Psoas muscle (tissue), 8 donors: ENCODE results near the gene MZF1. TPM values are rescaled to one million over a fixed set of nuclear protein-coding genes. Genes with fewer than 3 reads are reported as not detected.

ENCODE experiments used
- ATAC-seq, 4 donors: fragments of 200-7000 bp; cut with Tn5 transposase; one replicate each; pipeline ENCODE4 v1.9.1; 2020; ENCODE audit warnings: moderate library complexity in 3 of 4, mild to moderate bottlenecking in 2 of 4
- DNase-seq, 2 donors: peaks; one replicate each; pipeline ENCODE4 v3.0.0-alpha.2; 2020
- H3K27ac ChIP-seq: fragments of 200-600 bp; one replicate; pipeline ENCODE4 v1.8.0; 2022
- H3K27me3 ChIP-seq, 3 donors: fragments of 200-600 bp in 1 of 3; one replicate each; pipeline versions ENCODE4 v1.6.1 to v1.8.0; 2013 to 2022; ENCODE audit warnings: low read length in 2 of 3, mild to moderate bottlenecking in 2 of 3, moderate library complexity in 1 of 3; ENCODE audit not compliant: insufficient read depth in 3 of 3
- H3K36me3 ChIP-seq, 2 donors: fragments of 200-600 bp in 1 of 2; one replicate each; pipeline versions ENCODE4 v1.6.1 to v1.8.0; 2013 to 2022; ENCODE audit warnings: low read depth in 1 of 2, mild to moderate bottlenecking in 1 of 2, moderate library complexity in 1 of 2; ENCODE audit not compliant: insufficient read depth in 1 of 2
- H3K4me1 ChIP-seq: fragments of 200-600 bp; one replicate; pipeline ENCODE4 v1.8.0; 2022
- H3K4me3 ChIP-seq: fragments of 200-600 bp; one replicate; pipeline ENCODE4 v1.8.0; 2022; ENCODE audit warnings: mild to moderate bottlenecking
- H3K9me3 ChIP-seq: fragments of 200-600 bp; one replicate; pipeline ENCODE4 v1.8.0; 2022
- WGBS, 3 donors: extraction: QIAGEN DNeasy Blood & Tissue Kit; methylation state at CpG; one replicate each; pipeline versions ENCODE4 v1.1.6 to v1.1.7; 2013; 5-methylcytosine and 5-hydroxymethylcytosine counted together
- intact Hi-C, 2 donors: fragments of 100-400 bp; cut with DNase I; formaldehyde crosslinking; loops; one replicate each; pipeline versions ENCODE4 v1.11.0 to v1.14.2; 2022
- polyA plus RNA-seq, 3 donors: library from polyadenylated mRNA; stranded (reverse); fragments of 200-250 nt; gene quantifications; one replicate each; pipeline ENCODE4 v1.2.3, GENCODE V29; 2013
- total RNA-seq, 4 donors: library from RNA; stranded (reverse); fragmentation: NEBNext Ultra II Directional in 2 of 4; extraction: Animal tissue kit (Norgen Biotek cat#: 25700) in 2 of 4; gene quantifications; one replicate each; pipeline versions ENCODE4 v1.2.1 to v1.2.4, GENCODE V29; 2021 to 2023
- TF ChIP-seq, protein P1 (sequence below): fragments of 200-600 bp; IDR thresholded peaks from one replicate; pipeline ENCODE4 v1.8.0; 2022; ENCODE audit warnings: antibody characterized with exemption
- donor health status: healthy with polysubstance abuse.
- donor health status: DM: no; HTN: no; CAD: no; lungs with moderate emphysema.
- donor health status: Bipolar disorder and iron deficiency.
- donor health status: healthy.
- donor health status: DM: yes; HTN: yes; CAD: no.
- donor health status: DM: no; HTN: no; CAD: no.
- donor health status: DM: no; HTN: no; CAD: no.
- donor health status: DM: yes; HTN: yes; CAD: no.

The MZF1 gene
- total and polyA plus RNA-seq, 7 donors = 5.0 to 13.0 (median 9.3) TPM

DNA sequence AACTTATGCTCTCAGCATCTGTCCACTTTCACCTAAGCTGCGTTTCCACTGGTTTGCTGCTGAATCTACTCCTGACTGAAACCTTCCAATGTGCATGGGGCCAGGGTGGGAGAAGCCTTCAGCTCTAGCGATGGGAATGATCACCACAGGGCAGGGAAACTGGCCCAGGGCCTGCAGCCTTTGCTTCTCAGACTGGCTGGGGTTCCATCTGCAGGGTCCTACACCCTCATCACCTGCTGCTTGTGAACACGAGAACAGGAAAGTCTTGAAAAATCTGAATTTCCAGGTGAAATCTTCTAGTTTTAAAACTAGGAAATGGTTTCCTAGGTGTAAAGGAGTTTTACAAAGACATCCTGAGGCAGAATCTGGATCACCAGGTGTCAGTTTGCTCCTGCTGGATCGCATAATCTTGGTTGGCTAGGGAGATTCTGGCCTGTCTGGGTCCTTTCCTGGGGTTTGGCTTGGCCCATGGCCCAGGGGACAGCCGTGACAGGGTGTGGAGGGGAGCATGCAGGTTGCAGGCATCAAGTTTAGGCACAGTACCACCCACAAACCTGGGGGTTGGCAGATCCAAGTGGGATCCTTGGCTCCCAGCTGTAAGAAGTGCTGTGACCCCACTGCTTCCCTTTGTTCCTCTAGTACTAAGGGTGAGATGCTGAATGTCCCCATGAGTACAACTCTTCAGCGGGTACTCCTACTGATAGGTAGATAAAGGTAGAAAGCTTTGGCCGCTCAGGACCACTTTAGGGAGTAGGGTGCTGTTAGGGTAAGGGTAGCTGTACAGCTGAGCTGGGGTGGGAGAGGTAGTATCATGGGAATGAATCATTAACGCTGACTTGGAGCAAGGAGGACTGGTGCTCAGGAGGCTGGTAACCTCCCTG, 12.9 kb downstream of the MZF1 start:
- TF ChIP-seq, protein P1, sequence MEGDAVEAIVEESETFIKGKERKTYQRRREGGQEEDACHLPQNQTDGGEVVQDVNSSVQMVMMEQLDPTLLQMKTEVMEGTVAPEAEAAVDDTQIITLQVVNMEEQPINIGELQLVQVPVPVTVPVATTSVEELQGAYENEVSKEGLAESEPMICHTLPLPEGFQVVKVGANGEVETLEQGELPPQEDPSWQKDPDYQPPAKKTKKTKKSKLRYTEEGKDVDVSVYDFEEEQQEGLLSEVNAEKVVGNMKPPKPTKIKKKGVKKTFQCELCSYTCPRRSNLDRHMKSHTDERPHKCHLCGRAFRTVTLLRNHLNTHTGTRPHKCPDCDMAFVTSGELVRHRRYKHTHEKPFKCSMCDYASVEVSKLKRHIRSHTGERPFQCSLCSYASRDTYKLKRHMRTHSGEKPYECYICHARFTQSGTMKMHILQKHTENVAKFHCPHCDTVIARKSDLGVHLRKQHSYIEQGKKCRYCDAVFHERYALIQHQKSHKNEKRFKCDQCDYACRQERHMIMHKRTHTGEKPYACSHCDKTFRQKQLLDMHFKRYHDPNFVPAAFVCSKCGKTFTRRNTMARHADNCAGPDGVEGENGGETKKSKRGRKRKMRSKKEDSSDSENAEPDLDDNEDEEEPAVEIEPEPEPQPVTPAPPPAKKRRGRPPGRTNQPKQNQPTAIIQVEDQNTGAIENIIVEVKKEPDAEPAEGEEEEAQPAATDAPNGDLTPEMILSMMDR = no peak
- Histone ChIP-seq H3K27me3 (no peaks in the 10 kb centered on the region), H3K27ac (peak overlapping the region; percentile 96), H3K9me3 (no peaks in the 10 kb centered on the region), H3K36me3 (peaks cover 0 to 16% of the 10 kb centered on the region in 2 donors), H3K4me3 (peak overlapping the region; percentile 84), H3K4me1 (peaks cover 55% of the 10 kb centered on the region)
- WGBS, 3 donors = 76 to 83% (median 79%) methylated on average over 8 of the region's 8 CpGs
- intact Hi-C loops = no loop called here
- DNase-seq (peak in 1 of 2 donors; percentile 51), ATAC-seq (no peak)

DNA sequence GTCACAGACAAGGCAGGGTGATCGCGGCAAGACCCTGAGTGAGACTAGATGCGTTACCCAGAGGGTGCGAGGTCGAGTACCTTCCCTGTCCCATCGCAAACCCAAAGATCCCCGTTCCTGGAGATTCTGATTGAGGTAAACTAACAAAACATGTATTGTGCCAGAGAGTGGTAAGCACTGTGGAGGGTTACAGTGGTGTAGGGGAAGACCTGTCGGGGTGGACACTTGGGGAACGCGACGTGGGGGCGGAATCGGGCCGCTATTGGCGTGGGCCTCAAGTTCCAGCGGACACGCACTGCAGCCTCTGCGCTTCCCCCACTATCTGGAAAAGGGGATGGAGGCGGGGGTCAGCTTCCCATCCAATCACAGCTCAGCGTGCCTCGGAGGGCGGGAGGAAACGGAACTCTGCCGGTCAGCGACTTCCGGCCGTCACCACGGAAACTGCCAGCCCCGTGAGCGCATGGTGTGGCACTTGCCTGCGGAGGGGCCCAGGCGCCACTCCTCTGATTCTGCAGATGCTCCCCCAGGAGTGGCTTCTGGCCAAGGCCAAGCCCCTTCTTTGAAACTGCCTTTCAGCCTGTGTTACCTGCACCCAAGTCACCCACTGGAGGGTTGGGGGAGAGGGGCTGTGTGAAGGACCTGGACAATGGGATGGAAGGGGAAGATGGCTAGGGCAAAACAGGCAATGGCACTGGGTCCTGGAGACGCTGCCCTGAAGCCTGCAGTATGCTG, 13.7 kb downstream of the MZF1 start:
- intact Hi-C loops = loop anchor here (1.0 kb wide), 2 partner anchors 11 to 14 kb away; partner anchors contain the start of gene MZF1 (in 1 of the 2)
- Histone ChIP-seq H3K27ac (peak overlapping the region; percentile 96), H3K36me3 (peaks cover 0 to 16% of the 10 kb centered on the region in 2 donors), H3K4me3 (peak overlapping the region; percentile 84), H3K27me3 (no peaks in the 10 kb centered on the region), H3K9me3 (no peaks in the 10 kb centered on the region), H3K4me1 (peaks cover 56% of the 10 kb centered on the region)
- ATAC-seq (peak; percentile 70 to 74 (median 70)), DNase-seq (peak; percentile 94 to 96)
- 0 to 2% (median 1%) methylated on average over 32 to 33 of the region's 33 CpGs for WGBS, 3 donors
- TF ChIP-seq, protein P1 = no peak

DNA sequence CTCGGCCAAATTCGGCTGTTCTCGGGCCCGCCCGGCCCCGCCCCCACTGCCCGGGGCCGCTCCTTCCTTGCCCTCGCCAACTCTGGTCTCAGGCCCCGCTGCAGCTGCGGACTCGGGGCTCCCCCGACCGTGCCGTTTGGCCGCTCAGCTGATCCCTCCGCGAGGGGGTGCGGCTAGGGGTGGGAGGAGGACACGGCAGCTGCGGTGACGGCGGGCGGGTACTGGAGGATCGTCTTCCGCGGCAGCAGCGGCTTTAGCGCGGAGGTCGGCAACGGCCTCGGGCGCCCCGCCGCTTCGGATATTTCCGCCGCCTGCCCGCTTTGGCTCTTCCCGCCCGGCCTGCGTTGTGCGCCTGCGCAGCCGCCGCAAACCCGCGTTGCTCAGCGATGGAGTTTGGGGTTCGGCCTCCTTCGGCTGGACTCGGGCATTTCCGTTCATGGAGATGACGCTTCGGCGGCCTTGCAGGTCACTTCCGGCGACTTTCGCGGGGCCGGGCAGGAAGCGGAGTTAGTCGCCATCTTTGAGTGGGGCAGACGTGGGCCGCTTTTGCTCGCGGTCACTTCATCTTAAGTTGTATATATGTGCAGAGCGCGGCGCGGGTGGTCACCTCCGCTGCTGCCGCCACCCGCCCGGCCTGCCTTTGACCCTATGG, 14.4 kb downstream of the MZF1 start:
- no peaks in the 10 kb centered on the region for H3K27me3 ChIP-seq
- H3K4me3 ChIP-seq = peak overlapping the region; percentile 84
- H3K4me1 ChIP-seq = peaks cover 63% of the 10 kb centered on the region
- H3K36me3 ChIP-seq = peaks cover 0 to 17% of the 10 kb centered on the region in 2 donors
- 1% methylated on average over 54 to 76 of the region's 76 CpGs for WGBS, 3 donors
- DNase-seq (peak; percentile 99 to 100), ATAC-seq (peak; percentile 79 to 83 (median 82))
- no peaks in the 10 kb centered on the region for H3K9me3 ChIP-seq
- TF ChIP-seq, protein P1 = no peak
- peak overlapping the region; percentile 96 for H3K27ac ChIP-seq
- intact Hi-C loops = loop anchor here (1.0 kb wide), 2 partner anchors 12 to 15 kb away; partner anchors contain the start of gene MZF1 (in 1 of the 2)

DNA sequence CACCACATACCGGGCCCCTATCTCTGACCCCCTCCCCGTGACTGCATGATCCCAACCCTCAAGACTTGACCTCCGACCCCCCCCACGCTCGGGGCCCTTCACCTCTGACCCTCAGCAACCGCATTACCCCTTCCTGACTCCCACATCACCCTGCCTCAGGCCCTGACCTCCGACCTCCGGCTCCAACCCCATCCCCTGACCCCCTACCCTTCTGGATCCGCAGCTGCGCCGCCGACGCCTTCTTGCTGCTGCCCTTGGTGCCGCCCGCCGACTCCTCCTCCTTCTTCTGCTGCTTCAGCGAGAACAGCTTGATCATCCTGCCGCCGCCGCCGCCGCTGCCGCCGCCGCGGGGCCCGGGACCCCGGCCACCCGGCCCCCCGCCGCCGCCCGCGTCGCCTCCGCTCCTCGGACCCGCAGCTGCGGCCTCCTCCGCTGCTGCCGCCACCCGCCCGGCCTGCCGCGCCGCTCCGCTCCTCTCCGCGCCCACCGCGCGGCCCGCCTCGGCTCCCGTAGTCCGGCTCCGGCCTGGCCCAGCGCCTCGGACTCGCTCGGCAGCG, 15.0 kb downstream of the MZF1 start, which contains the start of gene UBE2M:
Gene UBE2M, minus strand, starts transcription at position 546 of the 557 bp plus-strand sequence. Its CDS starts 230 bp downstream, at position 316.
- H3K9me3 ChIP-seq = no peaks in the 10 kb centered on the region
- H3K27me3 ChIP-seq = no peaks in the 10 kb centered on the region
- H3K36me3 ChIP-seq = peaks cover 0 to 23% of the 10 kb centered on the region in 2 donors
- H3K4me3 ChIP-seq = peak within 1 kb of the TSS; percentile 84
- ATAC-seq (no peak), DNase-seq (peak; percentile 62 to 84)
- peaks cover 63% of the 10 kb centered on the region for H3K4me1 ChIP-seq
- intact Hi-C loops = no loop called here
- H3K27ac ChIP-seq = peak within 1 kb of the TSS; percentile 96
- WGBS, 3 donors = 0 to 1% (median 0%) methylated on average over 28 to 62 of the region's 62 CpGs
- TF ChIP-seq, protein P1 = no peak
